GM23248 (cell line): Measurements from ENCODE around the gene GZMB. TPM values are rescaled to one million over a fixed set of nuclear protein-coding genes. Genes with fewer than 3 reads are reported as not detected.

Source experiments
- DNase-seq: peaks from one replicate; pipeline ENCODE4 v3.0.0-alpha.2; 2015
- H2AFZ ChIP-seq: fragments of 200-600 bp; sonication (generic); 2 replicates; pipeline ENCODE4 v1.6.1; 2016; ENCODE audit warnings: antibody characterized with exemption
- H3F3A ChIP-seq: fragments of 200-600 bp; sonication (generic); 2 replicates; pipeline ENCODE4 v1.6.1; 2016; ENCODE audit warnings: mild to moderate bottlenecking, antibody characterized with exemption, mixed run types; ENCODE audit not compliant: insufficient read depth
- H3K27ac ChIP-seq: fragments of 200-600 bp; sonication (generic); 2 replicates; pipeline ENCODE4 v1.5.1; 2016; ENCODE audit warnings: mild to moderate bottlenecking
- H3K27me3 ChIP-seq: fragments of 200-600 bp; sonication (generic); replicated peaks from 2 replicates; pipeline ENCODE4 v1.6.1; 2016; ENCODE audit warnings: mild to moderate bottlenecking; ENCODE audit not compliant: insufficient read depth
- H3K36me3 ChIP-seq: fragments of 200-600 bp; sonication (generic); 2 replicates; pipeline ENCODE4 v1.6.1; 2016; ENCODE audit warnings: low read depth, mild to moderate bottlenecking
- H3K4me1 ChIP-seq: fragments of 200-600 bp; sonication (generic); 2 replicates; pipeline ENCODE4 v1.6.1; 2016; ENCODE audit warnings: mild to moderate bottlenecking; ENCODE audit not compliant: insufficient read depth
- H3K4me2 ChIP-seq: fragments of 200-600 bp; sonication (generic); one replicate; pipeline ENCODE4 v1.6.1; 2016; ENCODE audit warnings: mild to moderate bottlenecking; ENCODE audit not compliant: unreplicated experiment
- H3K4me3 ChIP-seq: fragments of 200-600 bp; sonication (generic); 2 replicates; pipeline ENCODE4 v1.5.1; 2016; ENCODE audit warnings: mild to moderate bottlenecking
- H3K79me2 ChIP-seq: fragments of 200-600 bp; sonication (generic); 2 replicates; pipeline ENCODE4 v1.6.1; 2016; ENCODE audit warnings: mild to moderate bottlenecking; ENCODE audit not compliant: insufficient read depth
- H3K9ac ChIP-seq: fragments of 200-600 bp; sonication (generic); 2 replicates; pipeline ENCODE4 v1.6.1; 2016; ENCODE audit warnings: mild to moderate bottlenecking
- H3K9me2 ChIP-seq: fragments of 200-600 bp; sonication (generic); 2 replicates; pipeline ENCODE4 v1.6.1; 2016; ENCODE audit warnings: mixed run types, mild to moderate bottlenecking, moderate library complexity; ENCODE audit not compliant: insufficient read depth
- H3K9me3 ChIP-seq: fragments of 200-600 bp; sonication (generic); one replicate; pipeline ENCODE4 v1.6.1; 2017; ENCODE audit warnings: low read depth
- H4K20me1 ChIP-seq: fragments of 200-600 bp; sonication (generic); 2 replicates; pipeline ENCODE4 v1.6.0; 2016; ENCODE audit not compliant: insufficient read depth
- EZH2 ChIP-seq: fragments of 200-600 bp; sonication (generic); IDR thresholded peaks from 2 replicates; pipeline ENCODE4 v1.6.1; 2018; ENCODE audit warnings: antibody characterized with exemption, mild to moderate bottlenecking; ENCODE audit not compliant: insufficient read depth, poor library complexity, severe bottlenecking
- EZH2phosphoT487 ChIP-seq: fragments of 200-600 bp; sonication (generic); IDR thresholded peaks from 2 replicates; pipeline ENCODE4 v1.6.1; 2018; ENCODE audit warnings: antibody characterized with exemption, moderate library complexity, mild to moderate bottlenecking, low read depth; ENCODE audit not compliant: insufficient read depth
- WGBS, 2 experiments: methylation state at CpG; one replicate each; pipeline ENCODE4 v1.1.6; 2015 to 2017; ENCODE audit warnings: low lambda C conversion rate in 2 of 2, low coverage in 1 of 2; ENCODE audit errors: missing lambda C conversion rate in 2 of 2; 5-methylcytosine and 5-hydroxymethylcytosine counted together
- in situ Hi-C: fragments of 300-500 bp; cut with MboI; formaldehyde crosslinking; loops from 2 replicates; pipeline ENCODE4 v1.15.0; 2020
- polyA plus RNA-seq: library from polyadenylated mRNA; unstranded; fragments of >200 nt; fragmentation: Nextera tagmentation; extraction: Ambion mirVana; gene quantifications from 2 replicates; pipeline ENCODE4 v1.2.1, GENCODE V29; 2016
- total RNA-seq: library from RNA; depleted of rRNA; stranded (reverse); fragments of >200 nt; shearing (Covaris generic); gene quantifications from 2 replicates; pipeline ENCODE4 v1.2.3, GENCODE V29; 2014

Gene GZMB
- total and polyA plus RNA-seq, 2 experiments from 2014 or later = not detected

GRCh38 chr14:24607081-24607480, 26.9 kb downstream of the GZMB start:
- Histone ChIP-seq H3F3A (no peaks in the 10 kb centered on the region), H3K9me2 (no peaks in the 10 kb centered on the region), H3K4me1 (no peaks in the 10 kb centered on the region), H4K20me1 (no peaks in the 10 kb centered on the region), H3K9ac (no peak overlapping the region), H3K36me3 (no peaks in the 10 kb centered on the region), H3K9me3 (no peaks in the 10 kb centered on the region), H3K27ac (no peak overlapping the region), H3K27me3 (no peaks in the 10 kb centered on the region), H3K4me3 (no peak overlapping the region), H2AFZ (no peak overlapping the region), H3K79me2 (no peaks in the 10 kb centered on the region), H3K4me2 (no peak overlapping the region)
- in situ Hi-C loops = no loop called here
- WGBS, 2 experiments = 11 to 13% methylated on average over 4 of the region's 4 CpGs
- no peak for DNase-seq
- TF ChIP-seq EZH2phosphoT487 = no peak
- no peak for TF ChIP-seq EZH2

- Histone ChIP-seq H3K9me3 (no peaks in the 10 kb centered on the region), H3K4me3 (no peak overlapping the region), H2AFZ (no peak overlapping the region), H3K9me2 (no peaks in the 10 kb centered on the region), H3K36me3 (no peaks in the 10 kb centered on the region), H3K79me2 (no peaks in the 10 kb centered on the region), H3F3A (no peaks in the 10 kb centered on the region), H3K4me1 (no peaks in the 10 kb centered on the region), H3K9ac (no peak overlapping the region), H3K4me2 (no peak overlapping the region), H4K20me1 (no peaks in the 10 kb centered on the region), H3K27me3 (no peaks in the 10 kb centered on the region), H3K27ac (no peak overlapping the region)
- 2 to 10% methylated on average over 3 of the region's 3 CpGs for WGBS, 2 experiments
- no peak for DNase-seq
- TF ChIP-seq EZH2 = no peak
- TF ChIP-seq EZH2phosphoT487 = no peak
- in situ Hi-C loops = no loop called here
These were observed 27.7 kb downstream of the GZMB start for GRCh38 chr14:24606297-24606696.

- no peak overlapping the region for H3K4me2 ChIP-seq
- H3K9me2 ChIP-seq = no peaks in the 10 kb centered on the region
- DNase-seq = peak; percentile 40
- H3K27ac ChIP-seq = no peak overlapping the region
- no peaks in the 10 kb centered on the region for H3F3A ChIP-seq
- no peak overlapping the region for H2AFZ ChIP-seq
- no peaks in the 10 kb centered on the region for H3K9me3 ChIP-seq
- H3K79me2 ChIP-seq = no peaks in the 10 kb centered on the region
- no peaks in the 10 kb centered on the region for H4K20me1 ChIP-seq
- H3K27me3 ChIP-seq = no peaks in the 10 kb centered on the region
- H3K9ac ChIP-seq = no peak overlapping the region
- 9 to 14% methylated on average over 3 of the region's 3 CpGs for WGBS, 2 experiments
- no peaks in the 10 kb centered on the region for H3K4me1 ChIP-seq
- in situ Hi-C loops = no loop called here
- H3K4me3 ChIP-seq = no peak overlapping the region
- H3K36me3 ChIP-seq = no peaks in the 10 kb centered on the region
- no peak for TF ChIP-seq EZH2phosphoT487
- TF ChIP-seq EZH2 = no peak
These were observed 28.4 kb downstream of the GZMB start for GRCh38 chr14:24605435-24606190.

DNA sequence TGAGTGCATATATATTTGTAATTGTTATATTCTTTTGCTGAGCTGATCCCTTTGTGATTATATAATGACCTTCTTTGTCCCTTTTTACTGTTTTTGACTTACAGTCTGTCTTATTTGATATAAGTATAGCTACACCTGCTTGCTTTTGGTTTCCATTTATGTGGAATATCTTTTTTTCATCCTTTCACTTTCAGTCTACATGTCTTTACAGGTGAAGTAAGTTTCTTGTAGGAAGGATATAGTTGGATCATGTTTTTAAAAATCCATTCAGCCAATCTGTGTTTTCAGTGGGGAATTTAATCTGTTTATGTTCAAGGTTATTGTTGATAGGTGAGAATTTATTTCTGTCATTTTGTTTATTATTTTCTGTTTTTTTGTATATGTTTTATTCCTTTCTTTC, 36.6 kb downstream of the GZMB start:
- Histone ChIP-seq H3K79me2 (no peaks in the 10 kb centered on the region), H3K9ac (no peak overlapping the region), H3K36me3 (no peaks in the 10 kb centered on the region), H3K9me2 (no peaks in the 10 kb centered on the region), H3K27me3 (no peaks in the 10 kb centered on the region), H4K20me1 (no peaks in the 10 kb centered on the region), H3K4me1 (no peaks in the 10 kb centered on the region), H3K9me3 (no peaks in the 10 kb centered on the region), H3K4me2 (no peak overlapping the region), H3K27ac (no peak overlapping the region), H3K4me3 (no peak overlapping the region), H3F3A (no peaks in the 10 kb centered on the region), H2AFZ (no peak overlapping the region)
- DNase-seq = no peak
- TF ChIP-seq EZH2 = no peak
- no peak for TF ChIP-seq EZH2phosphoT487
- in situ Hi-C loops = no loop called here
